SK-N-SH (cell line): Measurements from ENCODE around the gene HTR1E.
"Not testable (repeated sequence)": the region's sequence is repeated elsewhere in the genome, so short reads cannot be mapped to it uniquely, and the experiment has no call there.

Source experiments
- CTCF ChIP-seq: fragments of 200-600 bp; sonication (generic); IDR thresholded peaks from 2 replicates; pipeline ENCODE4 v1.6.1; 2017; ENCODE audit warnings: antibody characterized with exemption, mild to moderate bottlenecking, moderate library complexity
- MAX ChIP-seq: IDR thresholded peaks from 2 replicates; pipeline ENCODE4 v1.4.0; 2012; ENCODE audit warnings: low read depth
- MXI1 ChIP-seq: IDR thresholded peaks from 2 replicates; pipeline ENCODE4 v1.6.1; 2012; ENCODE audit warnings: mild to moderate bottlenecking, low read depth, low read length, improper control_type of control experiment
- NRF1 ChIP-seq: IDR thresholded peaks from 2 replicates; pipeline ENCODE4 v1.6.1; 2012; ENCODE audit warnings: low read depth, mild to moderate bottlenecking, low read length
- SIN3A ChIP-seq: IDR thresholded peaks from 2 replicates; pipeline ENCODE4 v1.6.1; 2012; ENCODE audit warnings: low read depth, mild to moderate bottlenecking, low read length, moderate library complexity, borderline replicate concordance
- SMC3 ChIP-seq: IDR thresholded peaks from 2 replicates; pipeline ENCODE4 v1.6.1; 2012; ENCODE audit warnings: low read depth, low read length, improper control_type of control experiment

- not testable (repeated sequence) for TF ChIP-seq NRF1, SMC3, CTCF, MAX, SIN3A, MXI1
Measured at GRCh38 chr6:87006541-87006940, 69.2 kb downstream of the HTR1E start.
